HG03025 (cell line): ENCODE data around the gene NUDT16.

Experiments
- ATAC-seq: cut with Tn5 transposase; IDR thresholded peaks from one replicate; pipeline ENCODE4 v1.9.1; 2021; ENCODE audit warnings: mild to moderate bottlenecking, moderate library complexity; ENCODE audit not compliant: unreplicated experiment, low FRiP score

NUDT16 gene

GRCh38 chr3:131435000-131435399 lies 53.4 kb downstream of the NUDT16 start:
- ATAC-seq, result no peak
